Small intestine (tissue), 7 donors: ENCODE measurements around the gene JPT1. TPM values are rescaled to one million over a fixed set of nuclear protein-coding genes. Genes with fewer than 3 reads are reported as not detected.

Source experiments
- DNase-seq, 2 donors: peaks; one replicate each; pipeline versions ENCODE4 v3.0.0 to v3.0.0-alpha.2; 2013
- FAIRE-seq: peaks from 2 replicates; lab custom pipeline; 2012; peaks lifted over from hg19 to GRCh38; lab: Jason Lieb, UNC
- H3K27ac ChIP-seq, 3 donors: one replicate each; pipeline ENCODE4 v1.5.1; 2013; ENCODE audit warnings: low read length in 2 of 3, mild to moderate bottlenecking in 2 of 3, control low read depth in 1 of 3, inconsistent platforms in 1 of 3, low read depth in 1 of 3, moderate library complexity in 1 of 3
- H3K27me3 ChIP-seq, 3 donors: one replicate each; pipeline ENCODE4 v1.6.1; 2013; ENCODE audit warnings: low read length in 3 of 3, inconsistent platforms in 1 of 3; ENCODE audit not compliant: control insufficient read depth in 3 of 3, insufficient read depth in 3 of 3
- H3K36me3 ChIP-seq, 3 donors: one replicate each; pipeline ENCODE4 v1.6.1; 2013; ENCODE audit warnings: low read length in 3 of 3, inconsistent platforms in 1 of 3, low read depth in 1 of 3, mild to moderate bottlenecking in 1 of 3, moderate library complexity in 1 of 3; ENCODE audit not compliant: control insufficient read depth in 3 of 3, insufficient read depth in 2 of 3
- H3K4me1 ChIP-seq, 3 donors: one replicate each; pipeline ENCODE4 v1.6.1; 2013; ENCODE audit warnings: low read length in 2 of 3, inconsistent platforms in 1 of 3, low read depth in 1 of 3, mild to moderate bottlenecking in 1 of 3, moderate library complexity in 1 of 3; ENCODE audit not compliant: control insufficient read depth in 3 of 3, insufficient read depth in 2 of 3
- H3K4me3 ChIP-seq, 3 donors: one replicate each; pipeline ENCODE4 v1.5.1; 2013; ENCODE audit warnings: low read length in 3 of 3, control low read depth in 1 of 3, inconsistent platforms in 1 of 3, low read depth in 1 of 3, mild to moderate bottlenecking in 1 of 3, moderate library complexity in 1 of 3
- H3K9me3 ChIP-seq, 2 donors: one replicate each; pipeline ENCODE4 v1.6.1; 2013; ENCODE audit warnings: low read depth in 1 of 2, low read length in 1 of 2; ENCODE audit not compliant: control insufficient read depth in 2 of 2, insufficient read depth in 1 of 2
- whole genome bisulfite sequencing, 3 donors: extraction: QIAGEN DNeasy Blood & Tissue Kit; methylation state at CpG; one replicate each; pipeline ENCODE4 v1.1.7; 2013; 5-methylcytosine and 5-hydroxymethylcytosine counted together
- polyA plus RNA-seq, 4 donors: library from polyadenylated mRNA; stranded (reverse) in 3 of 4; unstranded in 1 of 4; fragments of 200-250 nt in 3 of 4; fragments of 120-200 nt in 1 of 4; gene quantifications; one replicate each; pipeline versions ENCODE4 v1.2.1 to v1.2.3, GENCODE V29; 2013
- donor health status: healthy with polysubstance abuse.
- donor health status: control.
- donor health status: control.
- donor health status: Bipolar disorder and iron deficiency.
- donor health status: healthy.

JPT1 gene
- polyA plus RNA-seq, 4 donors, result 79.0 to 758 (median 413) TPM

GRCh38 chr17:75182569-75183436 is 28.5 kb upstream of the JPT1 start, which contains the start of gene SUMO2:
TSS of gene SUMO2 (minus strand) at chr17:75182959. CDS start at chr17:75182834, 125 bp downstream.
- H3K4me3 ChIP-seq, result peak within 1 kb of the TSS; percentile 69 to 98 (median 97)
- peaks cover 0 to 27% (median 4%) of the 10 kb centered on the region in 3 donors for H3K36me3 ChIP-seq
- peak within 1 kb of the TSS; percentile 95 to 100 (median 96) for H3K27ac ChIP-seq
- WGBS, 3 donors, result 1 to 2% (median 1%) methylated on average over 34 to 92 of the region's 92 CpGs
- no peaks in the 10 kb centered on the region for H3K27me3 ChIP-seq
- FAIRE-seq, result no peak
- H3K4me1 ChIP-seq, result no peaks in the 10 kb centered on the region
- DNase-seq, result peak; percentile 94 to 99
- H3K9me3 ChIP-seq, result no peaks in the 10 kb centered on the region

- Histone ChIP-seq H3K4me1 (no peaks in the 10 kb centered on the region), H3K9me3 (no peaks in the 10 kb centered on the region), H3K36me3 (peaks cover 0 to 33% (median 4%) of the 10 kb centered on the region in 3 donors), H3K27me3 (no peaks in the 10 kb centered on the region), H3K27ac (peak overlapping the region; percentile 95 to 100 (median 96)), H3K4me3 (peak overlapping the region; percentile 69 to 98 (median 97))
- FAIRE-seq, result no peak
- DNase-seq, result no peak
- WGBS, 3 donors, result 0 to 1% (median 0%) methylated on average over 11 to 33 of the region's 33 CpGs
Observed at GRCh38 chr17:75182319-75182568, 27.9 kb upstream of the JPT1 start.

- 0 to 1% (median 0%) methylated on average over 31 to 34 of the region's 34 CpGs for WGBS, 3 donors
- no peaks in the 10 kb centered on the region for H3K4me1 ChIP-seq
- no peaks in the 10 kb centered on the region for H3K27me3 ChIP-seq
- DNase-seq, result peak in 1 of 2 donors; percentile 41
- H3K36me3 ChIP-seq, result peaks cover 0 to 38% (median 4%) of the 10 kb centered on the region in 3 donors
- peak overlapping the region; percentile 95 to 100 (median 96) for H3K27ac ChIP-seq
- FAIRE-seq, result no peak
- H3K4me3 ChIP-seq, result peak overlapping the region; percentile 69 to 98 (median 97)
- no peaks in the 10 kb centered on the region for H3K9me3 ChIP-seq
Observed at GRCh38 chr17:75181608-75182318, 27.5 kb upstream of the JPT1 start.

- FAIRE-seq (no peak), DNase-seq (no peak)
- Histone ChIP-seq H3K27ac (no peak overlapping the region), H3K27me3 (no peaks in the 10 kb centered on the region), H3K4me3 (peak overlapping the region in 2 of 3 donors; percentile 69 to 97), H3K36me3 (peaks cover 0 to 44% (median 4%) of the 10 kb centered on the region in 3 donors), H3K9me3 (no peaks in the 10 kb centered on the region), H3K4me1 (no peaks in the 10 kb centered on the region)
- WGBS, 3 donors, result 3 to 7% (median 5%) methylated on average over 8 of the region's 8 CpGs
Observed at GRCh38 chr17:75181110-75181509, 26.8 kb upstream of the JPT1 start.

GRCh38 chr17:75178453-75178852 is 24.1 kb upstream of the JPT1 start:
- Histone ChIP-seq H3K9me3 (no peaks in the 10 kb centered on the region), H3K27me3 (no peaks in the 10 kb centered on the region), H3K4me3 (no peak overlapping the region), H3K27ac (no peak overlapping the region), H3K4me1 (no peaks in the 10 kb centered on the region), H3K36me3 (peaks cover 6 to 67% (median 15%) of the 10 kb centered on the region in 3 donors)
- 84 to 95% (median 89%) methylated on average over 4 to 6 of the region's 6 CpGs for WGBS, 3 donors
- DNase-seq (no peak), FAIRE-seq (no peak)

GRCh38 chr17:75176625-75177024 is 22.3 kb upstream of the JPT1 start:
- WGBS, 3 donors, result 87 to 88% (median 88%) methylated on average over 5 of the region's 5 CpGs
- FAIRE-seq (no peak), DNase-seq (no peak)
- Histone ChIP-seq H3K4me1 (no peaks in the 10 kb centered on the region), H3K4me3 (no peak overlapping the region), H3K9me3 (no peaks in the 10 kb centered on the region), H3K27me3 (no peaks in the 10 kb centered on the region), H3K36me3 (peaks cover 9 to 81% (median 19%) of the 10 kb centered on the region in 3 donors), H3K27ac (no peak overlapping the region)

- no peak for FAIRE-seq
- WGBS, 3 donors, result 94 to 97% (median 96%) methylated on average over 11 of the region's 11 CpGs
Observed at GRCh38 chr17:75174996-75175395, 20.7 kb upstream of the JPT1 start.

GRCh38 chr17:75173526-75173925 is 19.2 kb upstream of the JPT1 start:
- no peaks in the 10 kb centered on the region for H3K9me3 ChIP-seq
- H3K27ac ChIP-seq, result peak overlapping the region in 1 of 3 donors; percentile 6
- WGBS, 3 donors, result 78 to 85% (median 81%) methylated on average over 4 of the region's 4 CpGs
- no peak for FAIRE-seq
- H3K4me3 ChIP-seq, result no peak overlapping the region
- H3K36me3 ChIP-seq, result peaks cover 9 to 87% (median 15%) of the 10 kb centered on the region in 3 donors
- no peak for DNase-seq
- no peaks in the 10 kb centered on the region for H3K4me1 ChIP-seq
- no peaks in the 10 kb centered on the region for H3K27me3 ChIP-seq

More at GRCh38 chr17:75174996-75175395, 20.7 kb upstream of the JPT1 start:
- no peaks in the 10 kb centered on the region for H3K9me3 ChIP-seq
- H3K4me3 ChIP-seq, result no peak overlapping the region
- no peak overlapping the region for H3K27ac ChIP-seq
- no peak for DNase-seq
- H3K27me3 ChIP-seq, result no peaks in the 10 kb centered on the region
- H3K36me3 ChIP-seq, result peaks cover 9 to 87% (median 19%) of the 10 kb centered on the region in 3 donors
- no peaks in the 10 kb centered on the region for H3K4me1 ChIP-seq
